ENCODE data around the gene NDUFS3.

The NDUFS3 gene

DNA sequence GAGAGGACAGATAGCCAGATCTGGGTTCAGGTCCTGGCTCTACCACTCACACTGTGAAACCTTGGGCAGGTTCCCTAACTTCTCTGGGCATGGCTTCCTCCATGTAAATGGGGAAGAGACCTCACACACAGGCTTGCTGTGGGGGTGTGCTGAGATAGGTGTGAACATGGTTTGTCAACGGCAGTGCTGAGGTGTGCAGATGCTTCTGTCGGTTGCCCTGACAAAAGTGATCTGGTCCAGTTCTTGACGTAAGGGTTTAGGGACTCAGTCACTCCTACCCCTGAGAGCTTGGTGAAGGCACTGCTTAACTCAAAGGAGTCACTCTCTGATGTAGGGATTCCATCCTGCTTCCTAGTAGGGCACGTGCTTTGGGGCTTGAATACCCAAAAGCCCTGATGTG, 13.4 kb downstream of the NDUFS3 start:
- TF ChIP-seq, protein P1, sequence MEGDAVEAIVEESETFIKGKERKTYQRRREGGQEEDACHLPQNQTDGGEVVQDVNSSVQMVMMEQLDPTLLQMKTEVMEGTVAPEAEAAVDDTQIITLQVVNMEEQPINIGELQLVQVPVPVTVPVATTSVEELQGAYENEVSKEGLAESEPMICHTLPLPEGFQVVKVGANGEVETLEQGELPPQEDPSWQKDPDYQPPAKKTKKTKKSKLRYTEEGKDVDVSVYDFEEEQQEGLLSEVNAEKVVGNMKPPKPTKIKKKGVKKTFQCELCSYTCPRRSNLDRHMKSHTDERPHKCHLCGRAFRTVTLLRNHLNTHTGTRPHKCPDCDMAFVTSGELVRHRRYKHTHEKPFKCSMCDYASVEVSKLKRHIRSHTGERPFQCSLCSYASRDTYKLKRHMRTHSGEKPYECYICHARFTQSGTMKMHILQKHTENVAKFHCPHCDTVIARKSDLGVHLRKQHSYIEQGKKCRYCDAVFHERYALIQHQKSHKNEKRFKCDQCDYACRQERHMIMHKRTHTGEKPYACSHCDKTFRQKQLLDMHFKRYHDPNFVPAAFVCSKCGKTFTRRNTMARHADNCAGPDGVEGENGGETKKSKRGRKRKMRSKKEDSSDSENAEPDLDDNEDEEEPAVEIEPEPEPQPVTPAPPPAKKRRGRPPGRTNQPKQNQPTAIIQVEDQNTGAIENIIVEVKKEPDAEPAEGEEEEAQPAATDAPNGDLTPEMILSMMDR (IDR thresholded peaks at IDR 0.05; ENCODE audit: insufficient read depth, low read depth, low read length, missing control alignments): no peak
- no peak for DNase-seq (ENCODE audit: low read depth)
- no peak overlapping the region for H3K4me3 ChIP-seq (ENCODE audit: low read length)

- no peak for DNase-seq (ENCODE audit: low read depth)
- no peak overlapping the region for H3K4me3 ChIP-seq (ENCODE audit: low read length)
- TF ChIP-seq, protein P1 (IDR thresholded peaks at IDR 0.05; ENCODE audit: insufficient read depth, low read depth, low read length, missing control alignments): no peak
These were observed 14.1 kb downstream of the NDUFS3 start for GRCh38 chr11:47592970-47593369.

DNA sequence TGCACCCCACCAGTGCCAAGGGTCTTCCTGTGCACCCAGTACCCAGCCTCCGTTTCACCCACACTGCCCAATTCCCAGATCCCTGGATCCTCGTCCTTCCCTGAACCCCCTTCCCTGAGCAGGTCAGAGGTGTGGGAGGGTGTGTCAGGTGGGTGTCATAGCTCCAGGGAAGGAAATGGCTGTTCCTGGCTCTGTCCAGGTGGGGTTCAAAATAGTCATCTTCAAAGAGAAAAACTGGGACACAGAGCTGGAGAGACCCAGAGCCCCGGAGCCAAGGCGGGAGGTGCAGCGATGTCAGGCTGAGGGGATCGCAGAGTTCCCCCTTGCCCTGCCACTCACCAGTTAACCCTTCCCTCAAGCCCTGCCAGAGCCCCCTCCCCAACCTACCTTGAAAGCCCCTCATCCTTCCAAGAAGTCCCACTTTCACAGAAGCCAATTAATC, 14.6 kb downstream of the NDUFS3 start:
- TF ChIP-seq, protein P1 (IDR thresholded peaks at IDR 0.05; ENCODE audit: insufficient read depth, low read depth, low read length, missing control alignments): no peak
- DNase-seq (ENCODE audit: low read depth): no peak
- H3K4me3 ChIP-seq (ENCODE audit: low read length): no peak overlapping the region

DNA sequence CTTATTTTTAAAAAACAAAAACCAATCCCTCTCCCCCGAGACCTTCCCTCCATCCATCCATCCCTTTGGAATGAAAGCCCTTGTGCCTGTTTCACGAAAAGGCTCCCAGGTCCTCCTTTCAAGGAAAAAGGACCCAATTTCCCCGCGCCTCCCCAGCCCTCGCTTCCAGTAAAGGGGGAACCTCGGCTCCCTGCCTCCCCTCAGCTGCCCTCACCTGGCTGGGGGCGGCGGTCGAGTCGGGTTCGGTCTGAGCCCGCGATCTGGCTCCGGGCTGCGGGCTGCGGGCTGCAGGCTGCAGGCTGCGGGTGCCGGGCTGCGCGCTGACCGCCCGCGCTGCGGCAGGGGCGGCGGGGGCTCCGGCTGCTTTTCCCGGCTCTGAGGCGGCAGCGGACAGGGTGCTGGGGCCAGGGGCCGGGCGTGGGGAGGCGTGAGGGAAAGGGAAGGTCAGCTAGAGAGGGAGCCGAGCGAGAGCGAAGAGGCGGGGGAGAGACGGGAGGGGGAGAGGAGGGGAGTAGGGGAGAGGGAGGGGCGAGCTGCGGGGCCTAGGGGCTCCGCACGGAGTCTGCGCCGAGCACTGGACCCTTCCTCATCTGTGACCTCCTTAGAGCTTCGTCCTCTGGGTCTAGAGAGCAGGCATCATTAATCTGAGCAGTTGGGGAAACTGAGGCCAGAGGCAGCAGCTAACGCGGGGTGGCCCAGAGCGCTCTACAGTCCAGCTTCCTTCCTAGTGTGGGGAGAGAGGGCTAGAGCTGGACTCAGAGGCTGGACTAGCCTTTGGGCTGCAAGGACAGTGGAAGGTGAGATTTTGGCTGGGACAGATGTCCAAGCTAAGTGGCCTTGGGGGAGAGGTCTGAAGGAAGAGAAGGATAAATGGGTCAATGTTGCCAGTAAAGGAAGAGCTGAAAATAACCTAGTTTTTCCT, 15.3 kb downstream of the NDUFS3 start, which contains the start of gene C1QTNF4:
Gene C1QTNF4 (minus strand): TSS at position 478 of the 922 bp plus-strand sequence. CDS start 3,601 bp downstream, outside the sequence.
- no peak for DNase-seq (ENCODE audit: low read depth)
- no peak within 1 kb of the TSS for H3K4me3 ChIP-seq (ENCODE audit: low read length)
- TF ChIP-seq, protein P1 (IDR thresholded peaks at IDR 0.05; ENCODE audit: insufficient read depth, low read depth, low read length, missing control alignments): no peak

- no peak for DNase-seq (ENCODE audit: low read depth)
- TF ChIP-seq, protein P1 (IDR thresholded peaks at IDR 0.05; ENCODE audit: insufficient read depth, low read depth, low read length, missing control alignments): no peak
- no peak overlapping the region for H3K4me3 ChIP-seq (ENCODE audit: low read length)
These were observed 16.2 kb downstream of the NDUFS3 start for GRCh38 chr11:47595029-47595428.

GRCh38 chr11:47595967-47596366, 17.1 kb downstream of the NDUFS3 start:
- no peak overlapping the region for H3K4me3 ChIP-seq (ENCODE audit: low read length)
- no peak for DNase-seq (ENCODE audit: low read depth)
- TF ChIP-seq, protein P1 (IDR thresholded peaks at IDR 0.05; ENCODE audit: insufficient read depth, low read depth, low read length, missing control alignments): no peak
